ENCODE measurements around the gene PDHB.

The PDHB gene

DNA sequence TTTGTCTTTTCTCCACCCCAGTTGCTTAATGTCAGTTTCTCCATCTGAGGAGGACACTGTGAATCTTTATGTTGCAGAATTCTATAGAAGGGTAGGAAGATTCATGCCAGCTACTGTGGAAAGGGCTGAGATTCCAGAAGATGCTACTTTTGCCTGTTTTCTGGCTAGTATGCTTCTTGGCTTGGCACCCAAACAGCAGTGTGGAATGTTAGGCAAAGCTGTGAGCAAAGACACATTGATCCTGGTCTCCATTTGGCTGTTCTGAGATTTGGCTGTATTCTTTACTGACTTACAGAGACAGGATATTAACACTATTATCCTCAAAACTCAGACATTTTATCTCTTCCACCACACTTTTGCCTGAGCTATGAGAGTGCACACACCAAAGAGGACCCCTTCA, 39.3 kb downstream of the PDHB start:
- no peak for DNase-seq

DNA sequence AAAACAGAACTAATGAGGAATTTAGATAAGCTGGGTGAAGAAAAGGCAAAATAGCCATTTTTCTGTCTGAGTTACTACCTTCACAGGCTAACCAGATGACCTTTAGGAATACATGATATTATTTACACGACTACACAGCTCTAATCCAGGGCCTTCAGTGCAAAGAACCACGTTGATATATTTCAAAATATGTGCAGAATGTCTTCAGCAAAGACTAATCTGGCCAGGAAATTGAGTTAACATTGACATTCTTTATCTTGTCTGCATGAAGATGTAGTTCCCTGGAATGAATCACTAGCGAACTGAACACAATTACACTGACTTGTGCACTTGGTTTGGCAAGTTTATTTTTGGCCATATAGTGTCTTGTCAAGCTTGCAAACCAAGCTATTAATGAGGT, 41.5 kb downstream of the PDHB start:
- DNase-seq: no peak

GRCh38 chr3:58391156-58391865, 42.3 kb downstream of the PDHB start:
- DNase-seq: no peak

- DNase-seq: no peak
Measured at GRCh38 chr3:58388550-58389091, 45.0 kb downstream of the PDHB start.

- no peak for DNase-seq
Measured at GRCh38 chr3:58387650-58388546, 45.7 kb downstream of the PDHB start.

DNA sequence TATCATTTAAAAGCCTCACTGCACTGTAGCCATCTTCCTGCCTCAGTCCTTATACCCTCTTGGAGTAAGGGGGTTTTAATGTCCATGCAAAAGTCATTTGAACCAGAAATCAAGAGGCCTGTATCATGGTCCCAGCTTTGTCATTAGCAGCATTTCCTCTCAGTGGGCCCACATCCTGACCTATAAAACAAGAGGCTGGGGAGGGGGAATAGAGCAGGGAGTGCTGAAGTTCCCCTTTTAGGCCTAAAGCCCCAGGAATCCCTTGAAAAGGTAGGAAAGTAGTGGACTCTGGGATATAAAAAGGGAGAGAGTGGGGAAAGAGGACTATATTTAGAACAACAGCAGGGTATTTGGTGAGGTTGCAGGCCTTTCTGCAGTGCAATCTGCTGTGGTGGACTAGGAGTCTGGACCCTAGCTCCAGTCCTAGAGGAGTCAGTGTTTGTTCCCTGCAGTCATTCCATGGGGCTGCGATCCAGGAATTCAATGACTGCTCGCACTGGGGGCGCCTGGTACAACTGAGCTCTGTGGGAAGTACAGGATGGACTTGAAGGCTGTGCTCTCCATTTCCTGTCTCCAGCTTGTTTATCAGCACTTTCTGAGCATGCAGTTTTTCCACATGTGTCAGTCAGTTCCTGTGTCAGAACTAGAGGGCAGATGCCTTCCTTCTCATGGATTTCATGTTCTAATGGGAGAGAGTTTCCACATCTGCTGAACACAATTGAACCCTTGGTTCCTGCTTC, 46.8 kb downstream of the PDHB start:
- no peak for DNase-seq

DNA sequence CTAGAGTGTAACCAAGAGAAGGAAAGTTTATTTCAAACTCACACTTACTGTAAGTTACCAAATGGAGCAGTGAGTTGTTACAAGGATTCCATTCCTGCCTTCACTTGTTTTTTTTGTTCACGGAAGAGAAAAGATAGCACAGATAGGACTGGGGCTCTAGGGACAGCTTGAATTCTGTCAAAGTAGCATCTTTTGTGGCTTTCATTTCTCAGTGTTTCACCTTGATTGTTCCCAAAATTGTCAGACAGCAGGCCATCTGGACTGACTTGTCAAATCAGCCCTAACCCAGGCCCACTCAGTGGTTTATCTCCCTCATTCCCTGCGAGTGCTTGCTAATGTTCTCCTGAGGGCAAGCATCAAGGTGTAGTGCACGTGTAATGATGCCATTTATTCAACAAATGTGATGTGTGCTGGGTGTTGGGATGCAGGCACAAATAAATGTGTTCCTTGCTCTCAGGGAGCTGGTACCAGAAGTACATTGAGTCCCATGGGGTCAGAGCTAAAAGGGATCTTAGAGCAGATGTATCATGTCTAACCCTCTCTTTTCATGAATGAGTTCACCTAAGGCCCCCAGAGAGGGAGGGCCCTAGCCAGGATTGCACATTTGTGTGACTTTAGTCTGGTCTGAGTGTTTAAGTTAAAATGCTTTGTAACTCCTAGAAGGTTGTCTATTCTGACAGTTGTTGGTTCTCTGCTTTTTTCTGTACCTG, 49.1 kb downstream of the PDHB start:
- no peak for DNase-seq

- DNase-seq: no peak
Measured at GRCh38 chr3:58383904-58384303, 49.7 kb downstream of the PDHB start.

- DNase-seq: no peak
Measured at GRCh38 chr3:58383476-58383875, 50.2 kb downstream of the PDHB start.

DNA sequence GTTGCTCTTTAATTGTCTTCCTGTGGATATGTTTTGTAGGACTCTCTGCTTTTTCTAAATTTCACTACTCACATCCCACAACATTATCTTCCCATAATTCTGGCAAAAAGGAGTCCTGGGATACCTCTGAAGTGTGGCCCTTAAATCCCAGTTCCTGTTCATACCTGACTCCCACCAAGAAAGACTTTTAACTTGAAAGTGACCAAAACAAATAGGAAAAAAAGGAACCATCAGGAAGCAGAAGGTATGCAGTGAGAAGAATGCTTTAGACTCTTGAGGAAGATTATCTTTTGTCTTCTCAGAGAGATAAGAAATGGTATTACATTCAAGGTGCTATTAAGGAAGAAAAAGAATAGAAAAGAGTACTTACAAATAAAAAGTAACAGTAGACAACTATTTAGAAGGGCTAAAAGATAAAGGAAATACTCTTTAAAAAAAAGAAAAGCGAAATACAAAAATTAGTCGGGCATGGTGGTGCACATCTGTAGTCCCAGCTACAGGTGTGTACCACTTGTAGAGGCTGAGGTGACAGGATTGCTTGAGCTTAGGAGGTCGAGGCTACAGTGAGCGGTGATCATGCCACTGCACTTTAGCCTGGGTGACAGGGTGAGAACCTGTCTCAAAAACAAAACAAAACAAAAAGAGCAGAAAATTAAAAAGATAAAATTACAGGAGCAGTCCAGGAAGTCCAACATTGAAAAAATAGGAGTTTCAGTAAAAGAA, 54.1 kb downstream of the PDHB start:
- no peak for DNase-seq

- no peak for DNase-seq
Measured at GRCh38 chr3:58377750-58378149, 55.9 kb downstream of the PDHB start.

Measured in stimulated activated CD4-positive, alpha-beta T cell treated with anti-CD3 and anti-CD28 coated beads, Interleukin-4, amount 100 ng/mL, for 1 hour (primary cell).